H1 (cell line): ENCODE measurements around the gene NPM1. TPM values are rescaled to one million over a fixed set of nuclear protein-coding genes. Genes with fewer than 3 reads are reported as not detected.
A peak's percentile ranks its signal among the peaks of the same experiment; 100 is the strongest.

Experiments used
- CTCF ChIA-PET: fragments of 300-600 bp; sonication (Branson Sonifier 250); formaldehyde crosslinking; loops from one replicate; lab custom pipeline; 2021; ENCODE audit not compliant: partially characterized antibody; lab: Charles Lee
- POLR2A ChIA-PET: fragments of 300-600 bp; sonication (Branson Sonifier 250); formaldehyde crosslinking; loops from one replicate; lab custom pipeline; 2021; ENCODE audit warnings: inconsistent platforms; ENCODE audit not compliant: partially characterized antibody; lab: Charles Lee
- DNase-seq, 2 experiments: peaks; one replicate each; pipeline versions ENCODE4 v3.0.0 to v3.0.0-alpha.2; 2010 to 2022; ENCODE audit warnings: low spot score in 2 of 2, low read depth in 1 of 2, mixed read lengths in 1 of 2
- FAIRE-seq: peaks from 2 replicates; lab custom pipeline; 2011; peaks lifted over from hg19 to GRCh38; lab: Jason Lieb, UNC
- H2AFZ ChIP-seq: 2 replicates; pipeline ENCODE4 v1.8.1; 2012; ENCODE audit warnings: low read length, inconsistent platforms
- H2AK5ac ChIP-seq: 2 replicates; pipeline ENCODE4 v1.6.1; 2013; ENCODE audit warnings: low read depth, low read length
- H2BK120ac ChIP-seq: replicated peaks from 2 replicates; pipeline ENCODE3; 2013; ENCODE audit warnings: low read depth, low read length, inconsistent platforms
- H2BK12ac ChIP-seq: 2 replicates; pipeline ENCODE4 v1.6.1; 2013; ENCODE audit warnings: low read depth, low read length
- H2BK15ac ChIP-seq: 2 replicates; pipeline ENCODE4 v1.6.1; 2013; ENCODE audit warnings: low read length
- H2BK20ac ChIP-seq: 2 replicates; pipeline ENCODE4 v1.6.1; 2013; ENCODE audit warnings: low read length
- H2BK5ac ChIP-seq: 2 replicates; pipeline ENCODE4 v1.6.1; 2013; ENCODE audit warnings: low read depth, low read length
- H3K14ac ChIP-seq: 2 replicates; pipeline ENCODE4 v1.6.1; 2013; ENCODE audit warnings: inconsistent platforms; ENCODE audit not compliant: insufficient read length
- H3K18ac ChIP-seq: 2 replicates; pipeline ENCODE4 v1.6.1; 2013; ENCODE audit warnings: low read length; ENCODE audit errors: extremely low read depth
- H3K23ac ChIP-seq: 2 replicates; pipeline ENCODE4 v1.6.1; 2013; ENCODE audit warnings: inconsistent platforms; ENCODE audit not compliant: insufficient read length
- H3K23me2 ChIP-seq: 2 replicates; pipeline ENCODE4 v1.6.1; 2013; ENCODE audit warnings: low read depth, low read length
- H3K27ac ChIP-seq: 2 replicates; pipeline ENCODE4 v1.6.1; 2011; ENCODE audit warnings: low read depth, low read length, inconsistent platforms
- H3K27me3 ChIP-seq, 4 experiments: replicated peaks in 1 of 4; 1 replicate in 1 of 4; 2 replicates in 3 of 4; pipeline versions ENCODE4 v1.6.1 to v1.8.1; 2011 to 2013; ENCODE audit warnings: low read length in 3 of 4, mild to moderate bottlenecking in 3 of 4, inconsistent platforms in 2 of 4, mixed read lengths in 2 of 4, moderate library complexity in 1 of 4; ENCODE audit not compliant: control insufficient read depth in 3 of 4, insufficient read depth in 3 of 4; ENCODE audit errors: extremely low read depth in 1 of 4
- H3K36me3 ChIP-seq, 4 experiments: 2 replicates each; pipeline versions ENCODE4 v1.6.1 to v1.8.1; 2011 to 2013; ENCODE audit warnings: mild to moderate bottlenecking in 4 of 4, low read length in 3 of 4, moderate library complexity in 2 of 4, control low read depth in 1 of 4, inconsistent platforms in 1 of 4; ENCODE audit not compliant: insufficient read depth in 4 of 4, control insufficient read depth in 2 of 4
- H3K4ac ChIP-seq: replicated peaks from 2 replicates; pipeline ENCODE3; 2013; ENCODE audit warnings: low read length, low read depth, mixed read lengths, inconsistent platforms; ENCODE audit not compliant: insufficient read length
- H3K4me1 ChIP-seq, 4 experiments: replicated peaks in 1 of 4; 1 replicate in 1 of 4; 2 replicates in 3 of 4; pipeline versions ENCODE4 v1.6.1 to v1.8.1; 2011 to 2013; ENCODE audit warnings: low read length in 3 of 4, inconsistent platforms in 2 of 4, mixed read lengths in 1 of 4; ENCODE audit not compliant: insufficient read depth in 4 of 4, control insufficient read depth in 3 of 4
- H3K4me2 ChIP-seq, 2 experiments: 2 replicates each; pipeline versions ENCODE4 v1.6.1 to v1.8.1; 2011 to 2013; ENCODE audit warnings: low read depth in 2 of 2, low read length in 2 of 2, control low read depth in 1 of 2, inconsistent platforms in 1 of 2, mild to moderate bottlenecking in 1 of 2; ENCODE audit not compliant: insufficient read depth in 1 of 2
- H3K4me3 ChIP-seq, 4 experiments: fragments of 200-600, 300-600 bp in 1 of 4; sonication (generic), shearing (Covaris generic), sonication (Bioruptor Twin) in 1 of 4; 2 replicates each; pipeline versions ENCODE4 v1.5.1 to v1.8.1; 2011 to 2016; ENCODE audit warnings: low read length in 4 of 4, low read depth in 3 of 4, control low read depth in 2 of 4, inconsistent platforms in 2 of 4, mild to moderate bottlenecking in 2 of 4, mixed read lengths in 1 of 4, moderate library complexity in 1 of 4; ENCODE audit not compliant: insufficient read depth in 2 of 4; ENCODE audit errors: extremely low read depth in 1 of 4
- H3K56ac ChIP-seq: replicated peaks from 2 replicates; pipeline ENCODE3; 2013; ENCODE audit warnings: low read depth, mild to moderate bottlenecking, mixed read lengths, low read length, inconsistent platforms; ENCODE audit not compliant: insufficient read length
- H3K79me1 ChIP-seq: 2 replicates; pipeline ENCODE4 v1.6.1; 2013; ENCODE audit warnings: low read depth, low read length, control low read depth
- H3K79me2 ChIP-seq, 2 experiments: 2 replicates each; pipeline versions ENCODE4 v1.6.1 to v1.8.1; 2012 to 2013; ENCODE audit warnings: low read length in 2 of 2, mild to moderate bottlenecking in 2 of 2, inconsistent platforms in 1 of 2; ENCODE audit not compliant: insufficient read depth in 2 of 2, control insufficient read depth in 1 of 2
- H3K9ac ChIP-seq, 4 experiments: replicated peaks in 1 of 4; 1 replicate in 1 of 4; 2 replicates in 3 of 4; pipeline versions ENCODE4 v1.6.1 to v1.8.1; 2011 to 2013; ENCODE audit warnings: low read depth in 3 of 4, low read length in 3 of 4, control low read depth in 2 of 4, mild to moderate bottlenecking in 2 of 4, moderate library complexity in 2 of 4, inconsistent platforms in 1 of 4; ENCODE audit errors: extremely low read depth in 1 of 4
- H3K9me3 ChIP-seq, 2 experiments: 2 replicates each; pipeline versions ENCODE4 v1.6.1 to v1.8.1; 2012 to 2013; ENCODE audit warnings: mild to moderate bottlenecking in 2 of 2, moderate library complexity in 2 of 2, control low read depth in 1 of 2, inconsistent platforms in 1 of 2, low read depth in 1 of 2, low read length in 1 of 2, mixed read lengths in 1 of 2; ENCODE audit not compliant: insufficient read depth in 2 of 2
- H4K20me1 ChIP-seq, 2 experiments: replicated peaks in 1 of 2; 2 replicates each; pipeline versions ENCODE3 to v1.8.1; 2011 to 2013; ENCODE audit warnings: inconsistent platforms in 2 of 2, low read length in 2 of 2, mild to moderate bottlenecking in 1 of 2; ENCODE audit not compliant: insufficient read depth in 2 of 2, control insufficient read depth in 1 of 2
- H4K5ac ChIP-seq: 2 replicates; pipeline ENCODE4 v1.6.1; 2013; ENCODE audit warnings: low read length, low read depth, mixed read lengths, inconsistent platforms; ENCODE audit not compliant: insufficient read length
- H4K8ac ChIP-seq: 2 replicates; pipeline ENCODE4 v1.8.0; 2013; ENCODE audit warnings: mild to moderate bottlenecking, moderate library complexity, low read length, inconsistent platforms; ENCODE audit not compliant: insufficient read depth; ENCODE audit errors: extremely low read depth
- H4K91ac ChIP-seq: replicated peaks from 2 replicates; pipeline ENCODE3; 2013; ENCODE audit warnings: low read length, mixed read lengths, inconsistent platforms; ENCODE audit not compliant: insufficient read length
- EP300 ChIP-seq, 2 experiments: IDR thresholded peaks; 1 replicate in 1 of 2; 2 replicates in 1 of 2; pipeline ENCODE4 v1.6.1; 2011 to 2012; ENCODE audit warnings: low read depth in 2 of 2, low read length in 2 of 2, mild to moderate bottlenecking in 2 of 2, borderline replicate concordance in 1 of 2, inconsistent platforms in 1 of 2, moderate library complexity in 1 of 2
- EZH2 ChIP-seq: fragments of 200-600 bp; sonication (generic); IDR thresholded peaks from 2 replicates; pipeline ENCODE4 v1.7.1; 2012; ENCODE audit warnings: low read depth, mild to moderate bottlenecking, moderate library complexity, low read length, inconsistent platforms; ENCODE audit not compliant: severe bottlenecking
- HDAC2 ChIP-seq, 2 experiments: fragments of 300-600 bp in 1 of 2; sonication (generic) in 1 of 2; IDR thresholded peaks; 2 replicates each; pipeline ENCODE4 v1.6.1; 2011 to 2012; ENCODE audit warnings: low read depth in 2 of 2, low read length in 2 of 2, mild to moderate bottlenecking in 2 of 2, moderate library complexity in 2 of 2, borderline replicate concordance in 1 of 2, inconsistent platforms in 1 of 2
- JUN ChIP-seq: IDR thresholded peaks from 2 replicates; pipeline ENCODE4 v1.6.1; 2011; ENCODE audit warnings: low read depth, mild to moderate bottlenecking, improper control_type of control experiment, low read length
- KDM1A ChIP-seq: fragments of 200-600, 300-600 bp; sonication (generic); IDR thresholded peaks from 2 replicates; pipeline ENCODE4 v1.7.1; 2016; ENCODE audit warnings: mild to moderate bottlenecking, low read length, borderline replicate concordance
- MAFK ChIP-seq: IDR thresholded peaks from 2 replicates; pipeline ENCODE4 v1.6.1; 2012; ENCODE audit warnings: low read depth, mild to moderate bottlenecking, improper control_type of control experiment, low read length
- POLR2AphosphoS5 ChIP-seq: IDR thresholded peaks from 2 replicates; pipeline ENCODE4 v1.6.1; 2011; ENCODE audit warnings: low read depth, low read length
- SIX5 ChIP-seq: IDR thresholded peaks from 2 replicates; pipeline ENCODE4 v1.6.1; 2011; ENCODE audit warnings: mild to moderate bottlenecking, low read depth, low read length
- SP4 ChIP-seq: IDR thresholded peaks from 2 replicates; pipeline ENCODE4 v1.6.1; 2012; ENCODE audit warnings: low read length, inconsistent platforms
- WGBS, 2 experiments: shearing (Covaris generic) in 1 of 2; methylation state at CpG; one replicate each; pipeline versions ENCODE4 v1.1.6 to v1.1.7; 2013 to 2015; ENCODE audit warnings: low lambda C conversion rate in 2 of 2, mixed read lengths in 2 of 2, inconsistent platforms in 1 of 2, low coverage in 1 of 2, missing lambda C conversion rate in 1 of 2; ENCODE audit not compliant: insufficient replicate concordance in 2 of 2, insufficient coverage in 1 of 2, insufficient read length in 1 of 2; ENCODE audit errors: extremely low coverage in 1 of 2, missing lambda C conversion rate in 1 of 2; 5-methylcytosine and 5-hydroxymethylcytosine counted together
- polyA plus RNA-seq, 7 experiments: library from polyadenylated mRNA; depleted of rRNA in 3 of 7; stranded (reverse) in 5 of 7; unstranded in 2 of 7; fragments of >200 nt in 5 of 7; fragments of 200-250 nt in 2 of 7; gene quantifications; 1 replicate in 5 of 7; 2 replicates in 1 of 7; 4 replicates in 1 of 7; pipeline versions ENCODE4 v1.2.1 to v1.2.3, GENCODE V29; 2011 to 2013; ENCODE audit warnings: missing spikeins in 2 of 7, mixed read lengths in 2 of 7
- total RNA-seq: library from RNA; stranded (reverse); fragmentation: NEBNext Ultra II Directional; extraction: Animal tissue kit (Norgen Biotek cat#: 25700); gene quantifications from 2 replicates; pipeline ENCODE4 v1.2.1, GENCODE V29; 2021
- TF ChIP-seq, protein P1 (sequence below): IDR thresholded peaks from 2 replicates; pipeline ENCODE4 v1.6.1; 2012; ENCODE audit warnings: low read length, inconsistent platforms

NPM1 gene
- total and polyA plus RNA-seq, 2 of the 8 experiments (the other 6 are each of a cell fraction or from before 2014, with no cell fraction given) = 2,182 to 4,042 TPM

DNA sequence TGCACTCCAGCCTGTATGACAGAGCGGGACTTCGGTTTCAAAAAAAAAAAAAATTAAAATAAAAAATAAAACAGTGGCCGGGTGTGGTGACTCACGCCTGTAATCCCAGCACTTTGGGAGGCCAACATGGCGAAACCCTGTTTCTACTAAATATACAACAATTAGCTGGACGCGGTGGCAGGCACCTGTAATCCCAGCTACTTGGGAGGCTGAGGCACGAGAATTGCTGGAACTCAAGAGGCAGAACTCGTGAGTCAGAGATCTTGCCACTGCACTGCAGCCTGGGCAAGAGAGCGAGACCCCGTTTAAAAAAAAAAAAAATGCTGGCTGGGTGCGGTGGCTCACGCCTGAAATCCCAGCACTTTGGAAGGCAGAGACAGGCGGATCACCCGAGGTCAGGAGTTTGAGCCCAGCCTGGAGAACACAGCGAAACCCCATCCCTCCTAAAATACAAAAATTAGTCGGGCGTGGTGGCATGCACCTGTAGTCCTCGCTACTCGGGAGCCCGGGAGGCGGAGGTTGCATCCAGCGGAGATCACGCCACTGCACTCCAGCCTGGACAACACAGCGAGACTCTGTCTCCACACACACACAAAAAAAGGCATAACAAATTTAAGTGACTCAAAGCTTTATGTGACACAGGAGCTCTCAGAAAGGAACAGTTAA is 1.5 kb upstream of the NPM1 start:
- no peak overlapping the region for H3K56ac ChIP-seq
- H2BK15ac ChIP-seq = no peak overlapping the region
- CTCF ChIA-PET = interaction anchor here (0.9 to 1.6 kb wide), 3 partner anchors 19 to 21 kb away, joined by 3 to 8 read pairs (median 5); no protein-coding TSS in a partner anchor
- no peak overlapping the region for H2BK120ac ChIP-seq
- no peak overlapping the region for H4K91ac ChIP-seq
- H3K4me2 ChIP-seq = peak overlapping the region; percentile 76 to 89; a peak in 3 of 4 replicates
- DNase-seq (no peak), FAIRE-seq (no peak)
- peaks cover 5 to 27% (median 19%) of the 10 kb centered on the region in 4 experiments for H3K36me3 ChIP-seq
- no peaks in the 10 kb centered on the region for H3K9me3 ChIP-seq
- H4K8ac ChIP-seq = no peak overlapping the region
- H2BK20ac ChIP-seq = no peak overlapping the region
- H4K20me1 ChIP-seq = peaks cover 24% of the 10 kb centered on the region in 2 experiments
- H3K4me3 ChIP-seq = peak overlapping the region in 3 of 4 experiments; percentile 83 to 97 (median 89); a peak in 3 of 8 replicates
- no peak overlapping the region for H3K4ac ChIP-seq
- H3K14ac ChIP-seq = no peak overlapping the region
- H2BK12ac ChIP-seq = no peak overlapping the region
- no peak overlapping the region for H3K9ac ChIP-seq
- no peak overlapping the region for H4K5ac ChIP-seq
- no peaks in the 10 kb centered on the region for H3K27me3 ChIP-seq
- H3K27ac ChIP-seq = no peak overlapping the region
- H3K79me1 ChIP-seq = no peaks in the 10 kb centered on the region
- no peak overlapping the region for H3K23ac ChIP-seq
- peaks cover 2% of the 10 kb centered on the region; the same call in 1 of the 2 replicates for H3K23me2 ChIP-seq
- 89% methylated on average over 25 of the region's 25 CpGs; no CpG with 5 or more reads in 1 of the 2 experiments for WGBS, 2 experiments
- H2AFZ ChIP-seq = no peak overlapping the region
- no peak overlapping the region for H2AK5ac ChIP-seq
- H3K18ac ChIP-seq = no peak overlapping the region; the same call in 1 of the 2 replicates
- peaks cover 35 to 42% of the 10 kb centered on the region in 2 experiments for H3K79me2 ChIP-seq
- H3K4me1 ChIP-seq = peaks cover under 1 to 5% (median 2%) of the 10 kb centered on the region in 4 experiments; a peak in 4 of 7 replicates
- no peak overlapping the region for H2BK5ac ChIP-seq
- POLR2A ChIA-PET = interaction anchor here (0.7 to 20.7 kb wide), 9 partner anchors 9 to 507 kb away, joined by 3 to 626 read pairs (median 75); partner anchors contain the start of genes FGF18 and TLX3
- TF ChIP-seq SIX5 (no peak), JUN (no peak), SP4 (no peak), POLR2AphosphoS5 (no peak), HDAC2 (IDR thresholded peaks at IDR 0.05; ENCODE audit: borderline replicate concordance in 1 of 2, low read depth in 2 of 2, low read length in 2 of 2) (no peak), MAFK (no peak), EP300 (IDR thresholded peaks at IDR 0.05; ENCODE audit: borderline replicate concordance in 1 of 2, low read depth in 2 of 2, low read length in 2 of 2) (no peak), KDM1A (no peak), EZH2 (no peak)
- TF ChIP-seq, protein P1, sequence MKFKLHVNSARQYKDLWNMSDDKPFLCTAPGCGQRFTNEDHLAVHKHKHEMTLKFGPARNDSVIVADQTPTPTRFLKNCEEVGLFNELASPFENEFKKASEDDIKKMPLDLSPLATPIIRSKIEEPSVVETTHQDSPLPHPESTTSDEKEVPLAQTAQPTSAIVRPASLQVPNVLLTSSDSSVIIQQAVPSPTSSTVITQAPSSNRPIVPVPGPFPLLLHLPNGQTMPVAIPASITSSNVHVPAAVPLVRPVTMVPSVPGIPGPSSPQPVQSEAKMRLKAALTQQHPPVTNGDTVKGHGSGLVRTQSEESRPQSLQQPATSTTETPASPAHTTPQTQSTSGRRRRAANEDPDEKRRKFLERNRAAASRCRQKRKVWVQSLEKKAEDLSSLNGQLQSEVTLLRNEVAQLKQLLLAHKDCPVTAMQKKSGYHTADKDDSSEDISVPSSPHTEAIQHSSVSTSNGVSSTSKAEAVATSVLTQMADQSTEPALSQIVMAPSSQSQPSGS = no peak
